NCI-H2171 (cell line): ENCODE results near the gene EP400.

Experiments
- DNase-seq: peaks from one replicate; lab custom pipeline; 2025; lab: John Stamatoyannopoulos, UW

Gene EP400

DNA sequence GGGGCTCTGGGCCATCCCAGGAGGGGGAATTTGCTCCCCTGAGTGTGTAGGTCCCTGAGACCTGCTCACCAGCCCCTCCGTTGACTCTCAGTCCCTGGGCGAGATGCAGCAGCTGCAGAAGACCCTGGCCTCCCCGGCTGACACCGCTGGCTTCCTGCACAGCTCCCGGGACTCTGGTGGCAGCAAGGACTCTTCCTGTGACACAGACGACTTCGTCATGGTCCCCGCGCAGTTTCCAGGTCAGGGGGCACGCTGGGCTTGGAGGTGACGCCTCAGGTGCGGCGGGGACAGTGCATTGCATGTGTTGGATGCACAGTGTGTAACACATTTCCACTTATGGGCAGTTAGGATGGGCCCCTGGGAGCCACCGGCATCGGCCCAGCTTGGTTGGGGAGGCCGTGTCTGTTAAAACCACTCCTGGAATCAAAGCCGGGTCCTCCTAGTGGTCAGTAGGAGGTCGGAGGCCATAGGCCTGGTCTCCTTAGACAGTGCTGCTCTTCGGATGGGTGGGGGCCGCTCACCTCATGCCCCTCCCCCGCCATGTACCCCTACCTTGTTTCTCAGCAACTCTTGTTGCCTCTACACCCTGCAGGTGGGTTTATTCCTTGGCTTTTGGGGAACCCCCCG, 37.8 kb upstream of the EP400 start:
- DNase-seq = no peak

DNA sequence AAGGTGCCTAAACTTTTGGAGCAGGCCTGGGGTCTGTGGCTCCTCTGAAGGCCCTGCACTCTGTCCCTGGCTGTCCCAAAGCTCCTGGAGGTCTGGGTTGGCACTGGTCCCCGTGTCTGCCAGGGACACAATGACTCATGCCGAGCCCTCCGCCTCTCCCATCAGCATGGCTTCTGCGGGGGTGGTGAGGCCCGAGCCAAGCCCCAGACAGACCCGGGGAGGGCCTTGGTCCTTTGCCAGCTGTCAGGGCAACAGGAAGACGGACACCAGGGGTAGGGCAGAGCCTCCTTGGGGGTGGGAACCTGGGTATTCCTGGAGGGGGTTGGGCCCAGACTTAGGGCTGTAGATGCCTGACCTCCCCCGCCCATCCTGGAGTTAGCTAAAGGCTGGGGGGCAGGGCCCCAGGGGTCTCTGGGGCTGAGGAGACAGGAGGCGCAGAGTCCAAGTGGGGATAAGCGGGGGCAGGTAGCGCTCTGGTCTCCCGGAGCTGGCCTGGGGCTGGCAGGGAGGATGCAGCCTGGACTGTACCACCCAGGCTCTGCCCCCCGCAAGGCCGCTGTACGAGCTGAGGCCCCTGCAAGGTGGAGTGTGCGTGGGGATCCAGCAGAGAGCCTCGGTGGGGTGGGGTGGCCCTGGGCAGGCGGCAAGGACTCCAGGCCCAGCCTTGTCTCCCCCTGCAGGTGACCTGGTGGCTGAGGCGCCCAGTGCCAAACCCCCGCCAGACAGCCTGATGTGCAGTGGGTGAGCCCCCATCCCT, 37.0 kb upstream of the EP400 start:
- no peak for DNase-seq

DNA sequence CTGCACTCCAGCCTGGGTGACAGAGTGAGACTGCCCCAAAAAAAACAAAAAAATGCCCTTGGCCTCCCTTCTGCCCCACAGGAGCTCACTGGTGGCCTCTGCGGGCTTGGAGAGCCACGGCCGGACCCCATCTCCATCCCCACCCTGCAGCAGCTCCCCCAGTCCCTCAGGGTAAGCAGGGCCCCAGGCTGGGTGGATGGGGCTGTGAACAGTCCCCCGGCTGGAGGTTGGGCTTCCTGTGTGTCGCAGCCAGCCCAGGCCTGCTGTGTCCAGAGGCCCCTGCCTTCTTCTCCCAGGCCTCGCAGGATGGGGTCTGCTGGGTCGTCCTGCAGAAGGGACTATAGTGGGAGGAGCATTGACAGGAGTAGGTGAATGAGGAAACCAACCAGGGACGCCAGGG, 36.1 kb upstream of the EP400 start:
- no peak for DNase-seq

DNA sequence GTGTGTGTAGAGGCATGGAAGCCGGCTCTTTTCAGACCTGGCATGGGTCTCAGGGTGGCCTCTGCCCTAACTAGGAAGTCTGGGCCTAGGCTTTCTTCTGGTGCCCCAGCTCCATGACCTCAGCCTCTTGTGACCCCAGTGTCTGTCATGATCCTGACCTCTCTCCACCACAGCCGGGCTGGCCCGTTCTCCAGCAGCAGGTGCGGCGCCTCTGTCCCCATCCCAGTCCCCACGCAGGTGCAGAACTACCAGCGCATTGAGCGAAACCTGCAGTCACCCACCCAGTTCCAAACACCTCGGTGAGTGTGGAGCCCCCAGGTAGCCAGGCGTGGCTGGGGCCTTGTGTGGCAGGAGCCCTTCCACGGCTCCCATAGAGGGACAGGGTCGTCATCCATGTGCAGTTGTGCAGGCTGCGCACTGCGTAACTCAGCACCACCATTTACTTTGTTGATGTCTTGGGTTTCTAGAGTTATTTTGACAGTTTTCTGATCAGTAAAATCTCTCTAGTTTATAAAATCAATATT, 35.5 kb upstream of the EP400 start:
- DNase-seq = no peak

DNA sequence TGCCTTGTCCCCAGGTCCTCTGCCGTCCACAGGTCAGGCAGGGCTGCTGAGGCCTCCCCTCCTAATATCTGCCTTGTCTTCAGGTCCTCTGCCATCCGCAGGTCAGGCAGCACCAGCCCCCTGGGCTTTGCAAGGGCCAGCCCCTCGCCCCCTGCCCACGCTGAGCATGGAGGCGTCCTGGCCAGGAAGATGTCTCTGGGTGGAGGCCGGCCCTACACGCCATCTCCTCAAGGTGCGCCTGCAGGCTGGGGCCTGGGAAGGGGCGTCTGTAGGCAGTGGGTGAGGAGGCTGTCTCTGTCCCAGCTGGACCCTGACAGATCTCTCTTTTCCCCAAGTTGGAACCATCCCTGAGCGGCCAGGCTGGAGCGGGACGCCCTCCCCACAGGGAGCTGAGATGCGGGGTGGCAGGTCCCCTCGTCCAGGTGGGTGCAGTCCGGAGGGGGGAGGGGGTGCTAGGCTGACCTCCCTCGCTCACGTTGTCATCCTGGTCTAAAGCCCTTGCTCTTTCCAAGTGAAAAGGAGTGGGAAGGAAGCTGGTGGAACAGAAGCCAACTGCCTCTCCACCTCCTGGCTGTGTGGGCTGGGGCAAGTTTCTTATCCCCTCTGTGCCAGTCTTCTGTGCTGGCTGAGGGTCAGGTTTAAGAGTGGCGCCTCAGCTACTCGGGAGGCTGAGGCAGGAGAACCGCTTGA, 34.6 kb upstream of the EP400 start:
- no peak for DNase-seq

DNA sequence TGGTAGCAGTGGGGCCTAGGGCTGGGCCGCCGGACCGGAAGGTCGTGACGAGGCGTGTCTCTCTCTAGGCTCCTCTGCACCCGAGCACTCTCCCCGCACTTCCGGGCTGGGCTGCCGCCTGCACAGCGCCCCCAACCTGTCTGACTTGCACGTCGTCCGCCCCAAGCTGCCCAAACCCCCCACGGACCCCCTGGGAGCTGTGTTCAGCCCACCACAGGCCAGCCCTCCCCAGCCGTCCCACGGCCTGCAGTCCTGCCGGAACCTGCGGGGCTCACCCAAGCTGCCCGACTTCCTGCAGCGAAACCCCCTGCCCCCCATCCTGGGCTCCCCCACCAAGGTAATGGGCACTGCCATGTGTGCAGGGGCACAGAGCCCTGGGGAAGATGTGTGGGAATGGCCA, 33.9 kb upstream of the EP400 start:
- DNase-seq = no peak

DNA sequence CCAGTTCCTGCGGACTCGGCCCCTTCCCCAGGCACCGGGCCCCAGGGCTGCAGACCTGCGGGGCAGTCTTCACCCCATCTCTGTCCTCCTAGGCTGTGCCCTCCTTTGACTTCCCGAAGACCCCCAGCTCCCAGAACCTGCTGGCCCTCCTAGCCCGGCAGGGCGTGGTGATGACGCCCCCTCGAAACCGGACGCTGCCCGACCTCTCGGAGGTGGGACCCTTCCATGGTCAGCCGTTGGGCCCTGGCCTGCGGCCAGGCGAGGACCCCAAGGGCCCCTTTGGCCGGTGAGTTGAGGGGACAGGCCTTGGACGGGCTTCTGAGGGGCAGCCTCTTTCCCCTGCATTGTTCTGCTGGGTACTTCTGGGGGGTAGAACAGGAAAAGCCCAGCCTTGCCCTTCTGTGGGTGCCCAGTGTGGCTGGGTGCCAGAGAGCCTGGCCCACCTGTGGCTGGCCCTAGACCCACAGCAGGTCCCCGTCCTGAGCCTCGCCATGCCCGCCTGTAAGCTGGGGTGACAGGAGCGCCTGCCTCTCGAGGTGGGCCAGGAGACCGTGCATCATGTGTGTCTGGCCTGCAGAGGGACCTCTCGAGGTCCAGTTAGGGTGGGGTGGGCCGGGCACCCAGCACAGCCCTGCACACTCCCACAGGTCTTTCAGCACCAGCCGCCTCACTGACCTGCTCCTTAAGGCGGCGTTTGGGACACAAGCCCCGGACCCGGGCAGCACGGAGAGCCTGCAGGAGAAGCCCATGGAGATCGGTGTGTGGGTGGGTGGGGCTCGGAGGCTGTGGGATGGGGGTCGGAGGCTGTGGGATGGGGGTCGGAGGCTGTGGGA, 33.2 kb upstream of the EP400 start:
- no peak for DNase-seq

DNA sequence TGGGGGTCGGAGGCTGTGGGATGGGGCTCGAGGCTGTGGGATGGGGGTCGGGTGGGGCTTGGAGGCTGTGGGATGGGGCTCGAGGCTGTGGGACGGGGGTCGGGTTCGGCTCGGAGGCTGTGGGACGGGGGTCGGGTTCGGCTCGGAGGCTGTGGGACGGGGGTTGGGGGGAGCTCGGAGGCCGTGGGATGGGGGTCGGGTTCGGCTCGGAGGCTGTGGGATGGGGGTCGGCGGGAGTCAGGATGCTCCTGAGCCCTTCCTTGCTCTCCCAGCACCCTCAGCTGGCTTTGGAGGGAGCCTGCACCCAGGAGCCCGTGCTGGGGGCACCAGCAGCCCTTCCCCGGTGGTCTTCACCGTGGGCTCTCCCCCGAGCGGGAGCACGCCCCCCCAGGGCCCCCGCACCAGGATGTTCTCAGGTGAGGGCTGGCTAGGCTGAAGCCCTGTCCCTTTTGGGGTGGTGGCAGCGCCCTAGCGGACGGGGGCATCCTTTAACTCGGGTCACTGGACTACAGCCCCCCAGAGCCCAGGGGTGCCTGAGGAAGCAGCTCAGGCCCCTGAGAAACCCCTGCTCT, 32.5 kb upstream of the EP400 start:
- no peak for DNase-seq

DNA sequence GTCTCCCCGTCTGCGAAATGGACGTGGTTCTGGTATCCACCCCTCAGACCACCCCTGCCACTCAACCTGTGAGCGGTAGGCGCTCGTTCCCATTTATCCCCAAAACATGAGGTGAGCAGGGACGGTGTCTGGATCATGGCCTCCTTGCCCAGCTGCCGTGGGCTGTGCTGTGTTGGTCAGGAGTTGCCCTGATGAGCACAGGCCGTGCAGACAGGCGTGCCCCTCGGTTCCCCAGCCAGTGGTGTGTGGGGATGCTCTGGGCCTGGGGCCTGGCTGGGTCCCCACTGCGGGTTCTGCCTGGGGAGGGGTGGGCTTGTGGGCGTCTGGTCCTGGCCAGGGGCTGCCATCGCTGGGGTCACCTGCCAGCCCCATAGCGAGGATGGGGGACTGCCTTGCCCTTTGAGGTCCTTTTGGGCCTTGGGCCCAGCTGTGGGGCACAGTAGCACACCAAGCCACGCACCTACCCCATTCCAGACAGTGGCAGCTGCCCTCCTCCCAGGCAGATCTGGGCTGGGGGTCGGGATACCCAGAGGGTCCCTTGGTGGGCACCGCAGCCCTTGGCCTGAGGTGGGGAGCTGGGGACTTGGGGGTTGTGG, 31.9 kb upstream of the EP400 start:
- DNase-seq = no peak

DNA sequence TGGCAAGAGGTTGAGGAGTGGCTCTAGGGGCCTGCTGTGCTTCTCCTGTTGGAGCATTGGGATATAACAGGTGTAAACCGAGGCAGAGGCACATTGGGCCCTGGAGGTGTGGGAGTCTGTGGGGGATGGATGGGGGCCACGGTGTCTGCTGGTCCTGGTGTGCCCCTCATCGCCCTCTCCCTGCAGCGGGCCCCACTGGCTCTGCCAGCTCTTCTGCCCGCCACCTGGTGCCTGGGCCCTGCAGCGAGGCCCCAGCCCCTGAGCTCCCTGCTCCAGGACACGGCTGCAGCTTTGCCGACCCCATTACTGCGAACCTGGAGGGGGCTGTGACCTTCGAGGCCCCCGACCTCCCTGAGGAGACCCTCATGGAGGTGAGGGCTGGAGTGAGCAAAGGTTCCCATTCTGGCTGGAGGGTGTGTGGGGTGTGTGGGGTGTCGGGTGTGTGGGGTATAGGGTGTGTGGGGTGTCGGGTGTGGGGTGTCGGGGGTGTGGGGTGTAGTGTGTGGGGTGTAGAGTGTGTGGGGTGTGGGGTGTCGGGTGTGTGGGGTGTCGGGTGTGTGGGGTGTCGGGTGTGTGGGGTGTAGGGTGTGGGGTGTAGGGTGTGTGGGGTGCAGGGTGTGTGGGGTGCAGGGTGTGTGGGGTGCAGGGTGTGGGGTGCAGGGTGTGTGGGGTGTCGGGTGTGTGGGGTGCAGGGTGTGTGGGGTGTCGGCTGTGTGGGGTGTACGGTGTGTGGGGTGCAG, 31.3 kb upstream of the EP400 start:
- no peak for DNase-seq

DNA sequence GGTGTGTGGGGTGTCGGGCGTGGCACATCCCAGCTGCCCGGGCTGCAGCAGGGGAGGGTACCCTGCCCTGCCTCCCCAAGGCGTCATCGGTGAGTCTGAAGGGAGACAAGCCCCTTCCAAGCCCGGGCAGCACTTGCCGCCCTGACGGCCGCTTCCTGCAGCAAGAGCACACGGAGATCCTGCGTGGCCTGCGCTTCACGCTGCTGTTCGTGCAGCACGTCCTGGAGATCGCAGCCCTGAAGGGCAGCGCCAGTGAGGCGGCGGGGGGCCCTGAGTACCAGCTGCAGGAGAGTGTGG, 30.7 kb upstream of the EP400 start:
- no peak for DNase-seq

DNA sequence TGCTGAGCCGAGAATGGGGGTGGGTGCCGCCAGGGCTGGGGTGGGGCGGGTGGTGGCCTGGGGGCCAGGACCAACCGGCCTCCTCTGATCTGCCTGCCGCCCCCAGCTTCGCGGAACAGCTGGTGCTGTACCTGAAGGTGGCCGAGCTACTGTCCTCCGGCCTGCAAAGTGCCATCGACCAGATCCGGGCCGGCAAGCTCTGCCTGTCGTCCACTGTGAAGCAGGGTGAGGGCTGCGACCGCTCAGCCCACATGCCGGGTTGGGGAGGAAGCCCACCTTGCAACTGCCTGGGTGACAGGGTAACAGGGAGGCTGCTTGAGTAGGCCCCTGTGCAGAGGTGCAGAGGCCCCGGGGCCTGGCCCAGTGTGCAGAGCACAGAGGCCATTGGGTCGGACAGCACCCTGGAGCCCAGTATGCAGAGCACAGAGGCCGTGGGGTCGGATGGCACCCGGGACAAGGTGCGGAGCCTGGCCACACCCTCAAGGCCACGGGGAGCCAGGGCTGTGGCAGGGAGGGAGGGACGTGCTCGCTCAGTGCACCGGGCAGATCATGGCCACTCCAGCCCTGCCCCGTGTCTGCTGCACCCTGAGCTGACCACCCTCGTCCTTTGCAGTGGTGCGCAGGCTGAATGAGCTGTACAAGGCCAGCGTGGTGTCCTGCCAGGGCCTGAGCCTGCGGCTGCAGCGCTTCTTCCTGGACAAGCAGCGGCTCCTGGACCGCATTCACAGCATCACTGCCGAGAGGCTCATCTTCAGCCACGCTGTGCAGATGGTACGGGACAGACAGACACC, 30.2 kb upstream of the EP400 start:
- no peak for DNase-seq

DNA sequence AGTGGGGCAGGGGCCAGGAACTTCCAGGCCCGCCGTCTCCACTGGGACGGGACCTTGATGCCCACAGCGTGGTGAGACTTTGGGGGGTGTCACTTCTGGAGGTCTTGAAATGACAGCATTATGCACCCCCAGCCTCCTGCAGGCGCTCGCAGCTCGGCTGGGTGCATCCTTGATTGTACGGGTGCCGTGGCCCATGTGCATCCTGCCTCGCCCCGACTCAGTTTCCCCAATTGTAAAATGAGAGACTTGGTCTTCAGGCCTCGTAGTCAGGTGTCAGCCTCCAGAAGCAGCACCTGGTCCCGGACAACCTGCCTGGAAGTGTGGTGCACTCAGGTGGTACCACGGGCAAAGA, 29.6 kb upstream of the EP400 start:
- DNase-seq = no peak

DNA sequence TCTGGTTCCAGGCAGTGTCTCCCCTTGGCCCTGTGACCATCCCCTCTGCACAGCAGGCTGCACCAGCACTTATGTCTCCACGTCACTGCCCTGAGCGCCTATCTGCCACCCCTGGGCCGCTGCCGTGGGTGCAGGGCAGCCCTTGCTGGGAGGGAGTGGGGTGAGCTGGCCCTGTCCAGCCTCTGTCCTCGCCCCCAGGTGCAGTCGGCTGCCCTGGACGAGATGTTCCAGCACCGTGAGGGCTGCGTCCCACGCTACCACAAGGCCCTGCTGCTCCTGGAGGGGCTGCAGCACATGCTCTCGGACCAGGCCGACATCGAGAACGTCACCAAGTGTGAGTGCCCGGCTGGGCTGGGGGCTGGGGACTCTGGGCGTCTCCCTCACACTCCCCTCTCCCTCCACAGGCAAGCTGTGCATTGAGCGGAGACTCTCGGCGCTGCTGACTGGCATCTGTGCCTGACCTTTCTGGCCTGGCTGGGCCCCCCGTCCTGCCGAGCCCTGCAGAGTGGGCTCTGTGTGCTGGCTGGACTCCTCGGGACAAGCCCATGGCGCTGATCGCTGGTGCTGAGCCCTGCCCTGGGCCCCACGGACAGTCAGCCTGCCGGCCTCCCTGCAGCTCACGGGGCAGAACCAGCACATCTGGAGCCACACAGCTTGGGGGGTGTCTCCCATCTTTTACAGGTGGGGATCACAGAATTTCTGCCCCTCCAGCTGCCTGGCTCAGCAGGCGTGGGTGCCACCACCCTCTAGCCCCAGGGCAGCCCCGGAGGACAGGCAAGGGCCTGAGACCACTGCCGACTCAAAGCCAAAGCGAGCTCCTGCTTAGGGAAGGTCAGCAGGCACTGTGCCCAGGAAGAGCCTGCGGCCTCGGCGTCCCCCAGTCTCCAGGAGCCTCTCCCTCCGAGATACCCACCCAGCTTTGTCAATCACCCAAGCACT, 28.6 kb upstream of the EP400 start:
- DNase-seq = no peak

DNA sequence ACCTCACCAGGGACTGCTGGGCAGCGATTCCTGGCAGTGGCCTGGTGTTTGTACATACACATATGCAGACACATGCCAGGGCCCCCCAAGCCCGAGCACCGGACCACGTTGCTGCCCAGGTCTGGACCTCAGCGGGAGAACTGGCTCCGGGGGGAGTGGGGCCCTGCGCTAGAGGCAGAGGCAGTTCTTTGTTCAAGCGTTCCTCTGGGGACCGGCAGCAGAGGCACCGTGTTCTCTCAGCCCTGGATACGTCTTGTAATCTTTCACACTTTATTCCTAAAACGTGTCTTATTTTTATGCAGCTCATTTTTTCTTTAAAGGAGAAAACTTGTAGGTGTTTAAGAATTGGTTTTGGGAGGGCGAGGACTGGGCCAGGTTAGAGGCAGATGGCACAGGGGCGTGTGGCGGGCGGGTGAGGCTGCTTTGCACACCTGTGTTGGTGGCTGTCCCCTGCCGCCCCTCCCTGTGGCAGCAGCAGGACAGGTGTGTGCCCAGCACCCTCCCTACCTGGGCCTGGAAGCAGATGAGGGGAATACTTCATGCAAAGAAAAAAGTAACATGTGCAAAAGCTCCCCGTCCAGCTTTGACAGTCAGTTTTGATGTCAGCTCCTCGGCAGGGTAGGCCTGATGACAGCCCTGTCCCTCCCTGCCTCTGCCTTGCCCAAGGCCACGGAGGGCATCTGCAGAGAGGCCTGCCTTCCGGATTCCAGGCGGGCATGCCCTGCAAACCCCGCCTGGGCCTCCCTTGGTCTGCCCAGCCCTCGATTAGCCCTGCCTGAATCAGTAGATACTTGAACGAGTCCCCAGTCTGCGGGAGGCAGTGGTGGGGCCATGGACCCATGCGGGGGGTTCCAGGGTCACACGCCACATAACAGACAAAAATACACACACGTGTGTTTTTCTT, 27.6 kb upstream of the EP400 start:
- no peak for DNase-seq

DNA sequence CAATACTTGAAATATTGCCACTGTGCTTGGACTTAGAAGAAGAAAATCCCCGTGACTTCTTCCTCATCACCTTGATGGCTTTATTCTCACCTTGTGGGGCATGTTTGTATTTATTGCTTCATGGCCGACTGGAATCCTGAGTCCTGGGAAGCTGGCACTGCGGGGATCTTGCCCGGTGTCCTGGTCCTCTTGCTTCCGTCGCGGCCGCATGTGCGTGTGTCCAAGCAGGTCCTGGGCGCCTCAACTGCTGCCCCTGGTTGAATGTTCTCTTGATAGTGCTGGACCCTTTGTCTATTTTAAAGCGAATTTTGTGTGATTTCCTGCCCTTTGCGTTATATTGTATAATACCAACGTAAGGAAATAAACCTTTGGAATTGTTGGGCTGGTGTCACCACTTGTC, 27.0 kb upstream of the EP400 start:
- no peak for DNase-seq

DNA sequence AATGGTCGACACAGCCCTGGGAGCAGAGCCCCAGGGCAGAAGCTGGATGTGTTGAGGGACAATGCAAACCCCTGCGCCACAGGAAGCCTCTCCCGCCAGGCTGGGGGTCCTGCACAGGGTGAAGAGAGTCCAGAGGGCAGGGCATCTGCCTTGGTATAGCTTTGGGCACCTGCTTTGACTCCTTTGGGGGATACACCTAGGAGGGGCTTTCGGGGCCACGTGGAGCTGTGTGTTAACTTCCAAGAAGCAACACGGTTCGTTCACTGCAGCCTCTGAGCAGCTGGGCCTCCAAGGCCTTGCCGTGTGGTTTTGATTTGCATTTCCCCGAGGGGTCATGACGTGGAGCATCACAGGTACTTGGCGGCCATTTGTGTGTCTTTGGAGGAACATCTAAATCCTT, 26.5 kb upstream of the EP400 start:
- DNase-seq = no peak
